GM23338 (cell line): ENCODE measurements around the gene METTL26. TPM values are rescaled to one million over a fixed set of nuclear protein-coding genes. Genes with fewer than 3 reads are reported as not detected.

Experiments used
- EZH2phosphoT487 ChIP-seq: fragments of 200-600 bp; sonication (generic); IDR thresholded peaks from one replicate; pipeline ENCODE4 v1.8.1; 2018; ENCODE audit warnings: antibody characterized with exemption; ENCODE audit not compliant: unreplicated experiment
- POLR2AphosphoS5 ChIP-seq: IDR thresholded peaks from 2 replicates; pipeline ENCODE4 v1.6.1; 2016; ENCODE audit warnings: antibody characterized with exemption, low read depth
- STAT1 ChIP-seq: IDR thresholded peaks from one replicate; pipeline ENCODE4 v1.6.1; 2016; ENCODE audit warnings: antibody characterized with exemption; ENCODE audit not compliant: unreplicated experiment
- polyA plus RNA-seq: library from polyadenylated mRNA; unstranded; fragments of >200 nt; fragmentation: Nextera tagmentation; extraction: Ambion mirVana; gene quantifications from 2 replicates; pipeline ENCODE4 v1.2.1, GENCODE V29; 2016
- total RNA-seq: library from RNA; depleted of rRNA; stranded (reverse); fragments of >200 nt; shearing (Covaris generic); gene quantifications from 2 replicates; pipeline ENCODE4 v1.2.3, GENCODE V29; 2014
- TF ChIP-seq, protein P1 (sequence below): fragments of 250-450 bp; sonication (Bioruptor Pico); IDR thresholded peaks from 2 replicates; pipeline ENCODE4 v1.5.0; 2020; ENCODE audit warnings: mild to moderate bottlenecking, moderate library complexity
- TF ChIP-seq, protein P2 (sequence below), 2 experiments: fragments of 200-600 bp in 1 of 2; sonication (generic) in 1 of 2; conservative IDR thresholded peaks; 2 replicates each; pipeline versions ENCODE4 v1.5.1 to v1.6.1; 2016 to 2017; ENCODE audit warnings: antibody characterized with exemption in 2 of 2, low read depth in 2 of 2, mild to moderate bottlenecking in 2 of 2, moderate library complexity in 1 of 2
- TF ChIP-seq, protein P3 (sequence below): IDR thresholded peaks from one replicate; pipeline ENCODE4 v1.6.1; 2018; ENCODE audit warnings: antibody characterized with exemption; ENCODE audit not compliant: unreplicated experiment

Gene METTL26
- total and polyA plus RNA-seq, 2 experiments from 2014 or later: 153 to 223 TPM

DNA sequence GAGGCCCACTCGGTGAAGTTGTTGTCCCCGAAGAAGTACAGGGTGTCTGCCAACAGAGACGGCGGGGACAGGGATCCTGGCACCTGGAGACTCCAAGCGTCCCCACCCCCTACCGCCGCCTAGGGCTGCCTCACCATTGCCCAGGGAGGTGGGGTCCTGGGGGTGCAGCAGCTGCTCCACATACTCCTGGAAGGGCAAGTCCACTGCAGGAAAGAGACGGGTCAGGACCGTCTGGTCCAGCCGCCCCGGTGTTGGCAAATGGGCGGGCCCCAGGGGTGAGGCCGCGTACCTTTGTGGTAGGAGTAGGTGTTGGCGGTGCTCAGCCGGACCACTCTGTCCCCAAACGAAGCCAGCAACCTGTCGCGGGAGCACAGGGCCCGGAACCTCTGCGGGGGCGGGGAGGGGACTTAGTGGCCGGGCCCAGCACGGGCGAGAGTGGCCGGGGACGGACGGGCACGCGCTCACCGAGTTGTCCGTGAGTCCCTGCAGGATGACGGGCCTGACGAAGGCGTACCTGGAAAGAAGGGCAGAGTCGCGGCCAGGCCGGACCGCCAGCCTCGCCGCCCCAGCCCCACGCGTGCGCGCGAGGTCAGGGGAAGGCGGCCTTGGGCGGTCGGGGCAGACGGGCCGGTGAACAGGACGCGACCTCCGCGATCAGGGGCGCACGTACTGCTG lies 47.4 kb upstream of the METTL26 start (continued):
- TF ChIP-seq, protein P1, sequence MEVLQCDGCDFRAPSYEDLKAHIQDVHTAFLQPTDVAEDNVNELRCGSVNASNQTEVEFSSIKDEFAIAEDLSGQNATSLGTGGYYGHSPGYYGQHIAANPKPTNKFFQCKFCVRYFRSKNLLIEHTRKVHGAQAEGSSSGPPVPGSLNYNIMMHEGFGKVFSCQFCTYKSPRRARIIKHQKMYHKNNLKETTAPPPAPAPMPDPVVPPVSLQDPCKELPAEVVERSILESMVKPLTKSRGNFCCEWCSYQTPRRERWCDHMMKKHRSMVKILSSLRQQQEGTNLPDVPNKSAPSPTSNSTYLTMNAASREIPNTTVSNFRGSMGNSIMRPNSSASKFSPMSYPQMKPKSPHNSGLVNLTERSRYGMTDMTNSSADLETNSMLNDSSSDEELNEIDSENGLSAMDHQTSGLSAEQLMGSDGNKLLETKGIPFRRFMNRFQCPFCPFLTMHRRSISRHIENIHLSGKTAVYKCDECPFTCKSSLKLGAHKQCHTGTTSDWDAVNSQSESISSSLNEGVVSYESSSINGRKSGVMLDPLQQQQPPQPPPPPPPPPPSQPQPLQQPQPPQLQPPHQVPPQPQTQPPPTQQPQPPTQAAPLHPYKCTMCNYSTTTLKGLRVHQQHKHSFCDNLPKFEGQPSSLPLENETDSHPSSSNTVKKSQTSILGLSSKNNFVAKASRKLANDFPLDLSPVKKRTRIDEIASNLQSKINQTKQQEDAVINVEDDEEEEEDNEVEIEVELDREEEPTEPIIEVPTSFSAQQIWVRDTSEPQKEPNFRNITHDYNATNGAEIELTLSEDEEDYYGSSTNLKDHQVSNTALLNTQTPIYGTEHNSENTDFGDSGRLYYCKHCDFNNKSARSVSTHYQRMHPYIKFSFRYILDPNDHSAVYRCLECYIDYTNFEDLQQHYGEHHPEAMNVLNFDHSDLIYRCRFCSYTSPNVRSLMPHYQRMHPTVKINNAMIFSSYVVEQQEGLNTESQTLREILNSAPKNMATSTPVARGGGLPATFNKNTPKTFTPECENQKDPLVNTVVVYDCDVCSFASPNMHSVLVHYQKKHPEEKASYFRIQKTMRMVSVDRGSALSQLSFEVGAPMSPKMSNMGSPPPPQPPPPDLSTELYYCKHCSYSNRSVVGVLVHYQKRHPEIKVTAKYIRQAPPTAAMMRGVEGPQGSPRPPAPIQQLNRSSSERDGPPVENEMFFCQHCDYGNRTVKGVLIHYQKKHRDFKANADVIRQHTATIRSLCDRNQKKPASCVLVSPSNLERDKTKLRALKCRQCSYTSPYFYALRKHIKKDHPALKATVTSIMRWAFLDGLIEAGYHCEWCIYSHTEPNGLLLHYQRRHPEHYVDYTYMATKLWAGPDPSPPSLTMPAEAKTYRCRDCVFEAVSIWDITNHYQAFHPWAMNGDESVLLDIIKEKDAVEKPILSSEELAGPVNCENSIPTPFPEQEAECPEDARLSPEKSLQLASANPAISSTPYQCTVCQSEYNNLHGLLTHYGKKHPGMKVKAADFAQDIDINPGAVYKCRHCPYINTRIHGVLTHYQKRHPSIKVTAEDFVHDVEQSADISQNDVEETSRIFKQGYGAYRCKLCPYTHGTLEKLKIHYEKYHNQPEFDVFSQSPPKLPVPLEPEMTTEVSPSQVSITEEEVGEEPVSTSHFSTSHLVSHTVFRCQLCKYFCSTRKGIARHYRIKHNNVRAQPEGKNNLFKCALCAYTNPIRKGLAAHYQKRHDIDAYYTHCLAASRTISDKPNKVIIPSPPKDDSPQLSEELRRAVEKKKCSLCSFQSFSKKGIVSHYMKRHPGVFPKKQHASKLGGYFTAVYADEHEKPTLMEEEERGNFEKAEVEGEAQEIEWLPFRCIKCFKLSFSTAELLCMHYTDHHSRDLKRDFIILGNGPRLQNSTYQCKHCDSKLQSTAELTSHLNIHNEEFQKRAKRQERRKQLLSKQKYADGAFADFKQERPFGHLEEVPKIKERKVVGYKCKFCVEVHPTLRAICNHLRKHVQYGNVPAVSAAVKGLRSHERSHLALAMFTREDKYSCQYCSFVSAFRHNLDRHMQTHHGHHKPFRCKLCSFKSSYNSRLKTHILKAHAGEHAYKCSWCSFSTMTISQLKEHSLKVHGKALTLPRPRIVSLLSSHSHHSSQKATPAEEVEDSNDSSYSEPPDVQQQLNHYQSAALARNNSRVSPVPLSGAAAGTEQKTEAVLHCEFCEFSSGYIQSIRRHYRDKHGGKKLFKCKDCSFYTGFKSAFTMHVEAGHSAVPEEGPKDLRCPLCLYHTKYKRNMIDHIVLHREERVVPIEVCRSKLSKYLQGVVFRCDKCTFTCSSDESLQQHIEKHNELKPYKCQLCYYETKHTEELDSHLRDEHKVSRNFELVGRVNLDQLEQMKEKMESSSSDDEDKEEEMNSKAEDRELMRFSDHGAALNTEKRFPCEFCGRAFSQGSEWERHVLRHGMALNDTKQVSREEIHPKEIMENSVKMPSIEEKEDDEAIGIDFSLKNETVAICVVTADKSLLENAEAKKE (CRISPR knock-in tag): no peak
- TF ChIP-seq, protein P2, sequence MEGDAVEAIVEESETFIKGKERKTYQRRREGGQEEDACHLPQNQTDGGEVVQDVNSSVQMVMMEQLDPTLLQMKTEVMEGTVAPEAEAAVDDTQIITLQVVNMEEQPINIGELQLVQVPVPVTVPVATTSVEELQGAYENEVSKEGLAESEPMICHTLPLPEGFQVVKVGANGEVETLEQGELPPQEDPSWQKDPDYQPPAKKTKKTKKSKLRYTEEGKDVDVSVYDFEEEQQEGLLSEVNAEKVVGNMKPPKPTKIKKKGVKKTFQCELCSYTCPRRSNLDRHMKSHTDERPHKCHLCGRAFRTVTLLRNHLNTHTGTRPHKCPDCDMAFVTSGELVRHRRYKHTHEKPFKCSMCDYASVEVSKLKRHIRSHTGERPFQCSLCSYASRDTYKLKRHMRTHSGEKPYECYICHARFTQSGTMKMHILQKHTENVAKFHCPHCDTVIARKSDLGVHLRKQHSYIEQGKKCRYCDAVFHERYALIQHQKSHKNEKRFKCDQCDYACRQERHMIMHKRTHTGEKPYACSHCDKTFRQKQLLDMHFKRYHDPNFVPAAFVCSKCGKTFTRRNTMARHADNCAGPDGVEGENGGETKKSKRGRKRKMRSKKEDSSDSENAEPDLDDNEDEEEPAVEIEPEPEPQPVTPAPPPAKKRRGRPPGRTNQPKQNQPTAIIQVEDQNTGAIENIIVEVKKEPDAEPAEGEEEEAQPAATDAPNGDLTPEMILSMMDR (conservative IDR thresholded peaks at IDR 0.05; ENCODE audit: low read depth in 2 of 2): no peak
- TF ChIP-seq STAT1 (no peak), POLR2AphosphoS5 (no peak), EZH2phosphoT487 (no peak)
- TF ChIP-seq, protein P3, sequence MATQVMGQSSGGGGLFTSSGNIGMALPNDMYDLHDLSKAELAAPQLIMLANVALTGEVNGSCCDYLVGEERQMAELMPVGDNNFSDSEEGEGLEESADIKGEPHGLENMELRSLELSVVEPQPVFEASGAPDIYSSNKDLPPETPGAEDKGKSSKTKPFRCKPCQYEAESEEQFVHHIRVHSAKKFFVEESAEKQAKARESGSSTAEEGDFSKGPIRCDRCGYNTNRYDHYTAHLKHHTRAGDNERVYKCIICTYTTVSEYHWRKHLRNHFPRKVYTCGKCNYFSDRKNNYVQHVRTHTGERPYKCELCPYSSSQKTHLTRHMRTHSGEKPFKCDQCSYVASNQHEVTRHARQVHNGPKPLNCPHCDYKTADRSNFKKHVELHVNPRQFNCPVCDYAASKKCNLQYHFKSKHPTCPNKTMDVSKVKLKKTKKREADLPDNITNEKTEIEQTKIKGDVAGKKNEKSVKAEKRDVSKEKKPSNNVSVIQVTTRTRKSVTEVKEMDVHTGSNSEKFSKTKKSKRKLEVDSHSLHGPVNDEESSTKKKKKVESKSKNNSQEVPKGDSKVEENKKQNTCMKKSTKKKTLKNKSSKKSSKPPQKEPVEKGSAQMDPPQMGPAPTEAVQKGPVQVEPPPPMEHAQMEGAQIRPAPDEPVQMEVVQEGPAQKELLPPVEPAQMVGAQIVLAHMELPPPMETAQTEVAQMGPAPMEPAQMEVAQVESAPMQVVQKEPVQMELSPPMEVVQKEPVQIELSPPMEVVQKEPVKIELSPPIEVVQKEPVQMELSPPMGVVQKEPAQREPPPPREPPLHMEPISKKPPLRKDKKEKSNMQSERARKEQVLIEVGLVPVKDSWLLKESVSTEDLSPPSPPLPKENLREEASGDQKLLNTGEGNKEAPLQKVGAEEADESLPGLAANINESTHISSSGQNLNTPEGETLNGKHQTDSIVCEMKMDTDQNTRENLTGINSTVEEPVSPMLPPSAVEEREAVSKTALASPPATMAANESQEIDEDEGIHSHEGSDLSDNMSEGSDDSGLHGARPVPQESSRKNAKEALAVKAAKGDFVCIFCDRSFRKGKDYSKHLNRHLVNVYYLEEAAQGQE: no peak
